ENCODE measurements around the gene ISCU. TPM values are rescaled to one million over a fixed set of nuclear protein-coding genes. Genes with fewer than 3 reads are reported as not detected.

The ISCU gene
- total RNA-seq, 3 donors from 2014 or later = 62.6 to 90.1 (median 78.7) TPM

DNA sequence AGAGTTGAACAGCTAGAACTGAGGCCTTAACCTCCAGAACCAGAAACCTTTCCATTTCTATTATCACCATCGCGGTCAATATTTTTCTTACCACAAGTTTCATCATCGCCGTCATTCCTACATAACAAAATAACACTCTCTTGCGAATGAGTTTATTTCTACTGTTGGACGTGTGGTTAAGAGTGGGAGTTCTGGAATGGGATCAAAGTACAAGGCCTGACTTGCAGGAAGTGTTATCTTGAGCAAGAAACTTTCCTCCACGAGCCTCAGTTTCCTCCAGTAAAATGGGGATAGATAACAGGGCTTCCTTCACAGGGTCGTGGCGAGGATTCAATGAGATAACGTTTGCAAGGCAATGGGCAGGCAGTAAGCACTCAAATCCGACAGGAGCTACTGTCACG lies 2.1 kb upstream of the ISCU start:
- H3K9me3 Mint-ChIP-seq = no peaks in the 10 kb centered on the region
- no peaks in the 10 kb centered on the region for H3K27me3 Mint-ChIP-seq (ENCODE audit: low read depth)
- H3K36me3 Mint-ChIP-seq (ENCODE audit: insufficient read depth) = peaks cover 21% of the 10 kb centered on the region

GRCh38 chr12:108560752-108561719 lies 1.4 kb upstream of the ISCU start, which contains the start of gene SART3:
SART3 (minus strand) TSS chr12:108561173; CDS start chr12:108561154, 19 bp downstream.
- DNase-seq = peak; percentile 72
- ATAC-seq = peak; percentile 47 to 54
- Mint-ChIP-seq H3K27me3 (ENCODE audit: low read depth) (no peaks in the 10 kb centered on the region), H3K4me3 (peak within 1 kb of the TSS; percentile 98), H3K9me3 (no peaks in the 10 kb centered on the region), H3K4me1 (ENCODE audit: low read depth) (peaks cover 60% of the 10 kb centered on the region), H3K36me3 (ENCODE audit: insufficient read depth) (peaks cover 21% of the 10 kb centered on the region)

More for the DNA sequence above, 2.1 kb upstream of the ISCU start:
- no peak for ATAC-seq
- Mint-ChIP-seq H3K4me3 (peak overlapping the region; percentile 98), H3K4me1 (ENCODE audit: low read depth) (peaks cover 61% of the 10 kb centered on the region)
- DNase-seq = no peak

DNA sequence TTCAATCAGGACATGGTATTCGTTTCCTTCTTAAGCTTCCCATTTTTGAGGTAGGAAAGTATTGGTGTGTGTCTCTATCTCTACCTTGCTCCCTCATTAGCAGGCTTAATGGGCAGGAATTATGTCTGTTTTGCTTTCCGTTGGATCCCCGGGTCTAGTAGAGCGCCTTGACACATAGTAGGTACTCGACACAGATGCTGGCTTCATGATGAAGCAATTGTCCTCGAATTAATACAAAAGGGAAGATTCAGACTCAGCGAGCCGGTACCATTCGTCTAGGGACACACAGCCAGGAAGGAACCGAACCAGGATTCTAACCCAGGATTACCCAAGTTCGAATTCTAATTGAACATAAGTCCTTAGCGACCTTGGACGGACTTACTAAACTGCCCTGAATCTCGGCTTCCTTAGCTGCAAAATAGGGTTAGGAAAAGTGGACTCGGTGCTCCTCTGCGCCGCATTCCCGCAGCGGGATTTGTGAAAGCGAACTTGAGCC lies 496 bp upstream of the ISCU start:
- Mint-ChIP-seq H3K27me3 (ENCODE audit: low read depth) (no peaks in the 10 kb centered on the region), H3K9me3 (no peaks in the 10 kb centered on the region), H3K36me3 (ENCODE audit: insufficient read depth) (peaks cover 21% of the 10 kb centered on the region), H3K4me1 (ENCODE audit: low read depth) (peaks cover 58% of the 10 kb centered on the region), H3K4me3 (peak overlapping the region; percentile 98)
- no peak for DNase-seq
- peak in 1 of 2 donors; percentile 0 for ATAC-seq

DNA sequence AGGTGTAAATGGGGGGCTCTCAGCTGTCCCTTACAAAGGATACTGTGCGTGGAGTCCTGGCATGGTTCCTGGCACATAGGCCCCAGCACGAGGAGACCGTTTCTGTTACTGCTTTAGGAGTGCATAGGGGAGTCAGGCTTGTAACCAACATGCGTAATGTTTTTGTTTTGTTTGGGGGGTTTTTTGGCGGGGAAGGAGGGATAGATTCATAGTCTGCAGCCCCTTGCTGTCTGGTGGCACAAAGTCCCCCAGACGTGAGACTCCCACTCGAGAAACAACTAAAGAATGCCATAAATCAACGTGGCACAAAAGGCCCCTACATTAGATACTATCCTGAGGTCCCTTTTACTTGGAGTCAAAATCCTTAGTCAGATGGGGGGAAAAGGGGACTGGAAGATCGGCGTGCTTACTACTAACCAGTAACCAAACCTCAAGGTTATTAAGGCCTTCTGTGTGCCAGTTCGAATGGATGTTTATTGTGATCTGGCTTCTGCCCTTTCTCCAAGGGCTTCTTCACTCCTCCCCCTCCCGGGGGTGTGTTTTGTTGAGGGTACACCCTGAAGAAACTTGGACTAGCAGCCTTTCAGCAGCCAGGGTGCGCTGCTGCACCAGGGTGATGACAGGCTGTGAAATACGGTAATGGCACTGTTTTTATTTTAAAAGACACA lies 874 bp downstream of the ISCU start:
- Mint-ChIP-seq H3K4me3 (peak overlapping the region; percentile 98), H3K9me3 (no peaks in the 10 kb centered on the region), H3K36me3 (ENCODE audit: insufficient read depth) (peaks cover 30% of the 10 kb centered on the region), H3K4me1 (ENCODE audit: low read depth) (peaks cover 59% of the 10 kb centered on the region), H3K27me3 (ENCODE audit: low read depth) (no peaks in the 10 kb centered on the region)
- DNase-seq (peak; percentile 80), ATAC-seq (peak; percentile 51 to 53)

DNA sequence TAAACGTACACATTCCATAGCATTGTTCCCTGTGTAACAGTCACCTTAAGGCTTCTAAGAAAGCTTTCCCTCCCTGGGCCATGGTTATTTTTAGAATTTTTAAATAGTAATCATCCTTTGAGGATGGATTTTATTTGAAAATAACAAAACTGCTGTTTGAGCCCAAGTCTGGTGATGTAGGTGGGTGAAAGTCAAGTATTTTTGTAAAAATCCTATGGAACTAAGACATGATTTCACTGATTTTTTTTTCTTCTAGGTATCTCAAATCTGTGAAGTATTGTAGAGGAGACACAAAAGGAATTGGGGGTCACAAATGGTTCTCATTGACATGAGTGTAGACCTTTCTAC lies 1.4 kb downstream of the ISCU start:
- H3K36me3 Mint-ChIP-seq (ENCODE audit: insufficient read depth) = peaks cover 35% of the 10 kb centered on the region
- H3K27me3 Mint-ChIP-seq (ENCODE audit: low read depth) = no peaks in the 10 kb centered on the region
- peaks cover 60% of the 10 kb centered on the region for H3K4me1 Mint-ChIP-seq (ENCODE audit: low read depth)
- peak overlapping the region; percentile 98 for H3K4me3 Mint-ChIP-seq
- DNase-seq (no peak), ATAC-seq (no peak)
- H3K9me3 Mint-ChIP-seq = no peaks in the 10 kb centered on the region

GRCh38 chr12:108564724-108565123 lies 2.3 kb downstream of the ISCU start:
- Mint-ChIP-seq H3K4me3 (no peak overlapping the region), H3K27me3 (ENCODE audit: low read depth) (no peaks in the 10 kb centered on the region), H3K36me3 (ENCODE audit: insufficient read depth) (peaks cover 44% of the 10 kb centered on the region), H3K4me1 (ENCODE audit: low read depth) (peaks cover 63% of the 10 kb centered on the region), H3K9me3 (no peaks in the 10 kb centered on the region)
- ATAC-seq (no peak), DNase-seq (no peak)

- H3K9me3 Mint-ChIP-seq = no peaks in the 10 kb centered on the region
- H3K27me3 Mint-ChIP-seq (ENCODE audit: low read depth) = no peaks in the 10 kb centered on the region
- H3K4me3 Mint-ChIP-seq = no peak overlapping the region
- DNase-seq (no peak), ATAC-seq (no peak)
- peaks cover 61% of the 10 kb centered on the region for H3K4me1 Mint-ChIP-seq (ENCODE audit: low read depth)
- H3K36me3 Mint-ChIP-seq (ENCODE audit: insufficient read depth) = peaks cover 41% of the 10 kb centered on the region
These were observed 2.8 kb downstream of the ISCU start for GRCh38 chr12:108565146-108565545.

DNA sequence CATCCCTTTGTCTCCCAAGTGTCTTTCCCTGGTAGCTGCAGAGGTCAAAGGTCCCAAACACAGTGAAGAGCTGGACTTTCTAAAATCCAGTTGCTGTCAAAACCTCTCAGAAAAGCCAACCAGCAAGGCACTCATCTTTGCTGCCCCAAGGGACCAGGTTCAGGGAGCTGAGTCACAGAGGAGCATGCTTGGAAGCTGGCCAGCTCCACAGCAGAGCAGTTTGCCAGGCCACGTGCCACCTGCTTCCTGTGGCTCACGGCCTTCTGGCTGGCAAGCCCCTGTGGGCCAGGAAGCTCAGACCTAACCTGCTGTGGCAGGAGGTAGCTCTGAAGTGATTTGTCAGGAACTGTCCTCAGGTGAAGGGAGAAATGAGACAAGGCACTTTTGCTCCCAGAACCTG lies 3.6 kb downstream of the ISCU start:
- Mint-ChIP-seq H3K27me3 (ENCODE audit: low read depth) (no peaks in the 10 kb centered on the region), H3K4me3 (no peak overlapping the region), H3K36me3 (ENCODE audit: insufficient read depth) (peaks cover 44% of the 10 kb centered on the region), H3K9me3 (no peaks in the 10 kb centered on the region), H3K4me1 (ENCODE audit: low read depth) (peaks cover 66% of the 10 kb centered on the region)
- no peak for ATAC-seq
- DNase-seq = peak; percentile 63

DNA sequence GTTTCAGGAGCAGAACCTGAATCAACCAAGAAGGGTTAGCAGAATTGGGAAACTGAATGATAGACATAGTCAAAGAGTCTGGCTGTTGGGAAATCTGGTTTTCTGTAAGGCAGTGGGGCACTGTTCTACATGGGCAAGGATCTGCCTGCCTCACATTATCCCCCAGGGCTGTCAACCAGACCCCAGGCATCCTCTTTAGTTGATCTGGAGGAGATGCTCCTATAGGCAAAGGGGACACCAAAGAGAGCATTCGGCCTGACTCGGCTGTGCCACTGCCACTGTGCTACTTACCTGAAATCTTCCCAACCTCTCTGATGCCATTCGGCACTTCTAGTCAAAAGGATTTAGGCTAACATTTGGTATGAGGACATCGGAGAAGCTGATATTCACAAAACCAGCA lies 4.1 kb downstream of the ISCU start:
- ATAC-seq = no peak
- no peaks in the 10 kb centered on the region for H3K9me3 Mint-ChIP-seq
- H3K4me3 Mint-ChIP-seq = no peak overlapping the region
- no peaks in the 10 kb centered on the region for H3K27me3 Mint-ChIP-seq (ENCODE audit: low read depth)
- no peak for DNase-seq
- peaks cover 68% of the 10 kb centered on the region for H3K4me1 Mint-ChIP-seq (ENCODE audit: low read depth)
- H3K36me3 Mint-ChIP-seq (ENCODE audit: insufficient read depth) = peaks cover 44% of the 10 kb centered on the region

DNA sequence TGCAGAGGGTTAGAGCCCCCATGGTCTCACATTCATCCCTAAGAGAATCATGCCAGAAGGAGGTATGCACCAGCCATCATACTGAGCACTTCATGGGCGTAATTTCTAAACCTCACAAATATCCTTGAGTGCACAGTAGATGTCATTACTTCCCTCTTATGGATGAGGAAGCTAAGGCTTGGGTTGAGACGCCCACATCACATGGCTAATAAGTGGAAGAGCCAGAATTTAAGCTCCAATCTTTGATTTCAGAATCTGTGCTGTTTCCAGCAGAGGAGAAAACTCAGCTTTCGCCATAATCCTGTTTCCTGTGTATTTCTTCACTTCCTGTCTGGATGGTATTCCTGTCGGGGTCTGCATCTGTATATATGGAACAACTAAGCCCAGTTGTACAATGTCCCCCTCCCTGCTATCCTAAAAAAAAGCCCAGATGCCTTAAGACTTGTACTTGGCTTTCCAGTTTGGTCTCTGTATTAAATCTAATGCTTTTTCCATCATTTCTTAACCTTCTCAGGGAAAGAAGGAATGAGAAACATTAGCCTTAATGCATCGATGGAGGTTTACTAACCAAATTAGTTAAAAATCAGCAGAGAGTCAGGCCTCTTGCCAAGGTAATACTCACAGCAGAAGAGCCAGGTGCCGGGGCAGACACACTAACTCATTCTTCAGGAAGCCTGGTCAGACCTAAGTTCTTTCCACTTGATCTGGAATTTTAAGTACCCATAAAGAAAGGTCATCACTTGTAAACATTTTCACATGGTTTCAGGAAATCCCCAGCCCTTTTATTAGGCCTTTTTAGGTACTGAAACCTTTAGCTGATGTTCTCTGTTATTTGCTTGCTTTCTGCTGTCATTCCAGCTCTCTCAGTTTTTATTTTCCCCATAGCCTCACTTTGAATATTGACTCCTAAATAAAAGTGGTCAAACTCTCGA lies 5.3 kb downstream of the ISCU start:
- Mint-ChIP-seq H3K4me1 (ENCODE audit: low read depth) (peaks cover 76% of the 10 kb centered on the region), H3K4me3 (no peak overlapping the region), H3K36me3 (ENCODE audit: insufficient read depth) (peaks cover 44% of the 10 kb centered on the region), H3K9me3 (no peaks in the 10 kb centered on the region), H3K27me3 (ENCODE audit: low read depth) (no peaks in the 10 kb centered on the region)
- ATAC-seq (no peak), DNase-seq (no peak)

GRCh38 chr12:108568338-108569154 lies 6.2 kb downstream of the ISCU start:
- H3K4me3 Mint-ChIP-seq = peak overlapping the region; percentile 68
- peak; percentile 39 for DNase-seq
- no peaks in the 10 kb centered on the region for H3K9me3 Mint-ChIP-seq
- ATAC-seq = peak; percentile 90 to 91
- peaks cover 44% of the 10 kb centered on the region for H3K36me3 Mint-ChIP-seq (ENCODE audit: insufficient read depth)
- H3K27me3 Mint-ChIP-seq (ENCODE audit: low read depth) = no peaks in the 10 kb centered on the region
- peaks cover 84% of the 10 kb centered on the region for H3K4me1 Mint-ChIP-seq (ENCODE audit: low read depth)

DNA sequence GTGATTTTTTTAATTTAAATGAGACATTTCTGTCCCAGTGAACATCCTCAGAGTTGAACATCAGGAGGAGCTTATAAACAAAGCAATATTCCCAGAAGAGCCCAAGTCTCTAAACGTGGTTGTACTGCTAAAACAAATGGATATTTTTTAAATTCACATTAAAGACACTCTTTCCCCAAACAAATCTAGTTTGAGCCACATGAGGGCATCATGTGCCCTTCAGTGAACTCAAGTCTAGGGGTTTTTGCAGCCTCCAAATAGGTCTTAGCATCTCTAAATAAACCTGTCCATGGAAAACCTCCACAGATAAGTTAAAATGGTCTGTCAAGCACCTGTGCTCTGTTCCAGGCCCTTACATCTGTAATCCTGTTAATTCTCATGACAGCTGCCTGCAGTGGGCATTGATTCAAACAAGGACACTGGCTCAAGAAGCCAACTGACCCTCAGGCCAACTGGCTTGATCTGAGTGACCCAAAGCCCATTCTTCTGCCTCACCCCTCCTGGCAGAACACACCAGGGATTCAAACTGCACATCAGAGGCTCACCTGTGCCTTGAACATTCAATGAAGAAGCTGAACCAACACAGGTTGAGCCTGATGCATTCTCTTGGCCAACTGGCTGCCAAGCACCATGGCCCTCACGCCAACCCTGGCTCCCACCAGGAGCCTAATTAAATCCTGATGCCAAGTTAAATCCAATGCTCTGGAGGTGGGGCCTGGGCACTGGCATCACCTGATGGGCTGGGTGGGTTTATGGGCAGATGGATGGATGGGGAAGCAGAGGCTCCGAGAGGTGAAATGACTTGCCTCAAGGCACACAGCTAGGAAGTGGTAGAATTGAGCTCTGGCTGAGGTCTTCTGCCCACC lies 8.6 kb downstream of the ISCU start:
- peaks cover 88% of the 10 kb centered on the region for H3K4me1 Mint-ChIP-seq (ENCODE audit: low read depth)
- no peaks in the 10 kb centered on the region for H3K27me3 Mint-ChIP-seq (ENCODE audit: low read depth)
- no peaks in the 10 kb centered on the region for H3K9me3 Mint-ChIP-seq
- ATAC-seq (no peak), DNase-seq (no peak)
- H3K4me3 Mint-ChIP-seq = no peak overlapping the region
- peaks cover 36% of the 10 kb centered on the region for H3K36me3 Mint-ChIP-seq (ENCODE audit: insufficient read depth)

Measured in activated T-cell treated with anti-CD3 and anti-CD28 coated beads, Interleukin-2, amount 50 U/mL, for 4 hours (primary cell).